Upper lobe of left lung (tissue), 4 donors: ENCODE results near the gene PRICKLE2.

ENCODE experiments used
- EP300 ChIP-seq, 4 donors: sonication (generic); formaldehyde crosslinking; IDR thresholded peaks; one replicate each; pipeline ENCODE4 v1.5.1; 2017; ENCODE audit warnings: antibody characterized with exemption in 4 of 4, control low read depth in 2 of 4
- POLR2A ChIP-seq, 4 donors: fragments of 450-650 bp; IDR thresholded peaks; one replicate each; pipeline ENCODE4 v1.5.1; 2016 to 2017; ENCODE audit warnings: antibody characterized with exemption in 4 of 4, mild to moderate bottlenecking in 2 of 4
- POLR2AphosphoS5 ChIP-seq, 2 donors: sonication (generic); formaldehyde crosslinking; IDR thresholded peaks; one replicate each; pipeline ENCODE4 v1.5.1; 2017; ENCODE audit warnings: antibody characterized with exemption in 2 of 2
- TF ChIP-seq, protein P1 (sequence below), 6 experiments: fragments of 450-650 bp in 4 of 6; fragments of 200-600 bp in 2 of 6; sonication (generic) in 2 of 6; IDR thresholded peaks; one replicate each; pipeline ENCODE4 v1.5.1; 2016 to 2019; ENCODE audit warnings: antibody characterized with exemption in 6 of 6

DNA sequence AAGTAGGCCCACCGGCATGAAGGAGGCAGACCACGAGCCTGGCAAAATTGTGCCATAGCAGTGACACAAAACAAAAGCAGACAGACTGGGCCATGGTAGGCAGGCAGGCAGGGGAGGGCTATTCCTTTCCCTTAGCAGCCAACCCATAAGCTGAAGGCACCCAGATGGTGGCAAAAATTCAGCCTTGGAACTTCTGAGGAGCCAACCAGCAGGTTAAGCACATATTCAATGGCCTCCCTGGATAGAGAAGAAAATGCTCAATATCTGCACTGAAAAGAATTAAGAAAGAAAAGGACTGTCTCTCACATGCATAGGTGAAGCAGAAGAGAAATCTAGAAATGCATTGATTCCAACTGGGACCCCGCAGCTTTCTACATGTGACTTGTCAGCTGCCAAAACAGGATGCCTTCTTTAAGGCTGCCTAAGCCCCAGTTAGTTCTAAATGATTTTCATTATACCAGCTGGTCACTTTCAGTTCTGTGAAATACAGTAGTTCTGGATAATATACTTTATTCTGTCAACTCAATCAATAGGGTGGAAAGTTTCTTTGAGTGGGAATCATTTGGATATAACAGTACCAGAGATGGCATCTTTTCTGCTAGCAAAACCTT is 2.7 kb downstream of the PRICKLE2 start:
- TF ChIP-seq, protein P1, sequence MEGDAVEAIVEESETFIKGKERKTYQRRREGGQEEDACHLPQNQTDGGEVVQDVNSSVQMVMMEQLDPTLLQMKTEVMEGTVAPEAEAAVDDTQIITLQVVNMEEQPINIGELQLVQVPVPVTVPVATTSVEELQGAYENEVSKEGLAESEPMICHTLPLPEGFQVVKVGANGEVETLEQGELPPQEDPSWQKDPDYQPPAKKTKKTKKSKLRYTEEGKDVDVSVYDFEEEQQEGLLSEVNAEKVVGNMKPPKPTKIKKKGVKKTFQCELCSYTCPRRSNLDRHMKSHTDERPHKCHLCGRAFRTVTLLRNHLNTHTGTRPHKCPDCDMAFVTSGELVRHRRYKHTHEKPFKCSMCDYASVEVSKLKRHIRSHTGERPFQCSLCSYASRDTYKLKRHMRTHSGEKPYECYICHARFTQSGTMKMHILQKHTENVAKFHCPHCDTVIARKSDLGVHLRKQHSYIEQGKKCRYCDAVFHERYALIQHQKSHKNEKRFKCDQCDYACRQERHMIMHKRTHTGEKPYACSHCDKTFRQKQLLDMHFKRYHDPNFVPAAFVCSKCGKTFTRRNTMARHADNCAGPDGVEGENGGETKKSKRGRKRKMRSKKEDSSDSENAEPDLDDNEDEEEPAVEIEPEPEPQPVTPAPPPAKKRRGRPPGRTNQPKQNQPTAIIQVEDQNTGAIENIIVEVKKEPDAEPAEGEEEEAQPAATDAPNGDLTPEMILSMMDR (IDR thresholded peaks at IDR 0.05): no peak
- no peak for TF ChIP-seq POLR2AphosphoS5 (IDR thresholded peaks at IDR 0.05)
- no peak for TF ChIP-seq EP300 (IDR thresholded peaks at IDR 0.05)
- TF ChIP-seq POLR2A (IDR thresholded peaks at IDR 0.05): no peak
